Measurements from ENCODE around the gene ZNF43. TPM values are rescaled to one million over a fixed set of nuclear protein-coding genes. Genes with fewer than 3 reads are reported as not detected.

ZNF43 gene
- total RNA-seq, 1 donor from 2014 or later: 16.0 TPM

GRCh38 chr19:21848706-21849105, 12.7 kb upstream of the ZNF43 start:
- Mint-ChIP-seq H3K36me3 (ENCODE audit: unreplicated experiment) (peaks cover 22% of the 10 kb centered on the region), H3K9me3 (ENCODE audit: unreplicated experiment) (no peaks in the 10 kb centered on the region), H3K4me1 (ENCODE audit: unreplicated experiment) (peaks cover 11% of the 10 kb centered on the region), H3K27me3 (ENCODE audit: unreplicated experiment) (no peaks in the 10 kb centered on the region), H3K27ac (ENCODE audit: unreplicated experiment) (no peak overlapping the region), H3K4me3 (ENCODE audit: unreplicated experiment) (no peak overlapping the region)
- no peak for DNase-seq (ENCODE audit: extremely low spot score, unreplicated experiment)
- no peak for TF ChIP-seq CTCF (IDR thresholded peaks at IDR 0.05)

- DNase-seq (ENCODE audit: extremely low spot score, unreplicated experiment): peak; percentile 36
- H3K4me1 Mint-ChIP-seq (ENCODE audit: unreplicated experiment): no peaks in the 10 kb centered on the region
- no peak for TF ChIP-seq CTCF (IDR thresholded peaks at IDR 0.05)
- no peak overlapping the region for H3K4me3 Mint-ChIP-seq (ENCODE audit: unreplicated experiment)
- H3K27me3 Mint-ChIP-seq (ENCODE audit: unreplicated experiment): no peaks in the 10 kb centered on the region
- H3K9me3 Mint-ChIP-seq (ENCODE audit: unreplicated experiment): no peaks in the 10 kb centered on the region
- peaks cover 41% of the 10 kb centered on the region for H3K36me3 Mint-ChIP-seq (ENCODE audit: unreplicated experiment)
- no peak overlapping the region for H3K27ac Mint-ChIP-seq (ENCODE audit: unreplicated experiment)
Measured at GRCh38 chr19:21843081-21843480, 7.1 kb upstream of the ZNF43 start.

- TF ChIP-seq CTCF (IDR thresholded peaks at IDR 0.05): no peak
- H3K27ac Mint-ChIP-seq (ENCODE audit: unreplicated experiment): no peak overlapping the region
- H3K9me3 Mint-ChIP-seq (ENCODE audit: unreplicated experiment): no peaks in the 10 kb centered on the region
- DNase-seq (ENCODE audit: extremely low spot score, unreplicated experiment): peak; percentile 32
- H3K4me1 Mint-ChIP-seq (ENCODE audit: unreplicated experiment): peaks cover 1% of the 10 kb centered on the region
- H3K27me3 Mint-ChIP-seq (ENCODE audit: unreplicated experiment): no peaks in the 10 kb centered on the region
- H3K4me3 Mint-ChIP-seq (ENCODE audit: unreplicated experiment): no peak overlapping the region
- peaks cover 40% of the 10 kb centered on the region for H3K36me3 Mint-ChIP-seq (ENCODE audit: unreplicated experiment)
Measured at GRCh38 chr19:21841488-21842097, 5.6 kb upstream of the ZNF43 start.

GRCh38 chr19:21841081-21841480, 5.1 kb upstream of the ZNF43 start:
- no peak for TF ChIP-seq CTCF (IDR thresholded peaks at IDR 0.05)
- Mint-ChIP-seq H3K27ac (ENCODE audit: unreplicated experiment) (no peak overlapping the region), H3K4me1 (ENCODE audit: unreplicated experiment) (peaks cover 5% of the 10 kb centered on the region), H3K27me3 (ENCODE audit: unreplicated experiment) (no peaks in the 10 kb centered on the region), H3K9me3 (ENCODE audit: unreplicated experiment) (no peaks in the 10 kb centered on the region), H3K36me3 (ENCODE audit: unreplicated experiment) (peaks cover 40% of the 10 kb centered on the region), H3K4me3 (ENCODE audit: unreplicated experiment) (no peak overlapping the region)
- no peak for DNase-seq (ENCODE audit: extremely low spot score, unreplicated experiment)

- DNase-seq (ENCODE audit: extremely low spot score, unreplicated experiment): no peak
- H3K9me3 Mint-ChIP-seq (ENCODE audit: unreplicated experiment): no peaks in the 10 kb centered on the region
- H3K4me1 Mint-ChIP-seq (ENCODE audit: unreplicated experiment): peaks cover 8% of the 10 kb centered on the region
- no peak for TF ChIP-seq CTCF (IDR thresholded peaks at IDR 0.05)
- no peaks in the 10 kb centered on the region for H3K27me3 Mint-ChIP-seq (ENCODE audit: unreplicated experiment)
- H3K36me3 Mint-ChIP-seq (ENCODE audit: unreplicated experiment): peaks cover 35% of the 10 kb centered on the region
- no peak overlapping the region for H3K27ac Mint-ChIP-seq (ENCODE audit: unreplicated experiment)
- no peak overlapping the region for H3K4me3 Mint-ChIP-seq (ENCODE audit: unreplicated experiment)
Measured at GRCh38 chr19:21839976-21840375, 4.0 kb upstream of the ZNF43 start.

All from osteocyte (in vitro differentiated cells).